Stimulated activated CD4-positive, alpha-beta T cell treated with anti-CD3 and anti-CD28 coated beads, Interleukin-15, amount 100 ng/mL, for 24 hours (primary cell): ENCODE measurements around the gene ADA.

Experiments used
- DNase-seq: peaks from one replicate; pipeline ENCODE4 v3.0.0-alpha.2; 2020

ADA gene

GRCh38 chr20:44574372-44574771 is 77.1 kb downstream of the ADA start:
- DNase-seq: no peak

- DNase-seq: no peak
These were observed 78.0 kb downstream of the ADA start for GRCh38 chr20:44573501-44573869.

GRCh38 chr20:44572551-44573500 is 78.7 kb downstream of the ADA start:
- DNase-seq: no peak

GRCh38 chr20:44571362-44571988 is 80.0 kb downstream of the ADA start:
- no peak for DNase-seq

GRCh38 chr20:44570367-44570766 is 81.1 kb downstream of the ADA start:
- DNase-seq: no peak
